Sigmoid colon (tissue), 4 donors: ENCODE data around the gene TFCP2.

Experiments
- POLR2A ChIP-seq, 2 donors: fragments of 450-650 bp; IDR thresholded peaks; one replicate each; pipeline ENCODE4 v1.6.1; 2016; ENCODE audit warnings: antibody characterized with exemption in 2 of 2, mild to moderate bottlenecking in 2 of 2, moderate library complexity in 2 of 2
- POLR2AphosphoS5 ChIP-seq, 4 donors: sonication (generic); formaldehyde crosslinking; IDR thresholded peaks; one replicate each; pipeline ENCODE4 v1.6.1; 2017; ENCODE audit warnings: antibody characterized with exemption in 4 of 4

DNA sequence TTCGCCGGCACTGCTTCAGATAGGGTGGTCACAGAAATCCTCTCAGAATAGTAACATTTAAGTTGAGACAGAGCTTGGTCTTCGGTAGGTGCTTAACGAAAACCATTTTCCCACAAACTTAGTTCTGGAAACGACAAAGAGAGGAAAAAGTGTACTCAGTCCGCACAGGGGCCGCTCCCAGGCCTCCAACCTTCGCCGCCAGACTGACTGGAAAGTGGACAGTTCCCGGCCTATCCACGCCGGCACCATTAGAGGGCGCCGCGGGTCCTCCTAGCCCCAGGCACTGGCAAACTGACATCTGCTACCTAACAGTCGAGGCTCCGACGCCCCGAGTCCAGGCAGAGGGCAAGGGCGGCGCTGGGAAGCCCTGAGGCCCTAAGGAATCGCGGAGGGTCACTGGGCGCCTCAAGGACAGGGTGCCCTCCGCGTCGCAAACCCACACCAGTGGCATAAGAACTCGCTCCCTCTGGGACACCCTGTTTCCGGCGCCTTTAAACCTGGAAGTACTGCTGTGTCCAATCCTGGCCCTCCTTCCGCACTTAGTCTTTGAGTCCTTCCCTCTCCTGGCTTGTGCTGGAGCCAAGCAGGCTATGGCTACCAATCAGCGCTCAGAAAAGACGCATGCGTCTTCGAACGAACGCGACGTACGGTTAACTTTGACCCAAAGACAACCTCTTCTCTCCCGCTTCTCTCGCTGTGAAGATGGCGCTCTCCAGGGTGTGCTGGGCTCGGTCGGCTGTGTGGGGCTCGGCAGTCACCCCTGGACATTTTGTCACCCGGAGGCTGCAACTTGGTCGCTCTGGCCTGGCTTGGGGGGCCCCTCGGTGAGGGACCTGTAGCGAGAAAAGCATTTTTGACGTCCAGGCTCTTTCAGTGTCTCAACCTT lies 125.0 kb downstream of the TFCP2 start, which contains the start of gene LETMD1:
- TF ChIP-seq POLR2AphosphoS5 (IDR thresholded peaks at IDR 0.05) (peak; percentile 60 to 91 (median 86)), POLR2A (IDR thresholded peaks at IDR 0.05) (peak; percentile 50 to 56)
